ENCODE results near the gene DNAAF1. TPM values are rescaled to one million over a fixed set of nuclear protein-coding genes. Genes with fewer than 3 reads are reported as not detected.

DNAAF1 gene
- polyA plus RNA-seq, 1 of the 3 experiments (the other 2 are of a cell fraction), result 0.35 TPM

DNA sequence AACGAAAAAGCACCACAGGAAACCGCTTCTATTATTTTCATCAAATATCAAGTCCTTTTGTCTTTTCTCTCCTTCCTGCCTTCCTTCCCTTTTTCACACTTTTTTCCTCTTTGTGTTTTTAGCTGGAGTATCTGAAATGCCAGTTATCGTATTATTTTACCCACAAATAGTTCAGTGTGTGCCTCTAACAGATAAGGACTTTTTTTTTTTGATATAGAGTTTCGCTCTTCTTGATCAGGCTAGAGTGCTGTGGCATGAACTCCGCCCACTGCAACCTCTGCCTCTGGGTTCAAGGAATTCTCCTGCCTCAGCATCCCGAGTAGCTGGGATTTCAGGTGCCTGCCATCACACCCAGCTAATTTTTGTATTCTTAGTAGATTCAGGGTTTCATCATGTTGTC is 10.7 kb downstream of the DNAAF1 start:
- Histone ChIP-seq H3K4me1 (ENCODE audit: control insufficient read depth in 1 of 2, insufficient read depth in 2 of 2, low read depth in 1 of 2, low read length in 1 of 2) (peaks cover 0 to 2% of the 10 kb centered on the region in 2 experiments; a peak in 1 of 4 replicates), H3K4me3 (ENCODE audit: low read depth in 2 of 2, low read length in 1 of 2) (no peak overlapping the region), H3K27me3 (ENCODE audit: insufficient read depth) (no peaks in the 10 kb centered on the region), H4K20me1 (ENCODE audit: insufficient read depth) (no peaks in the 10 kb centered on the region), H2AFZ (ENCODE audit: low read depth) (no peak overlapping the region), H3K79me2 (ENCODE audit: insufficient read depth) (no peaks in the 10 kb centered on the region), H3K9me2 (no peaks in the 10 kb centered on the region), H3F3A (replicated peaks; ENCODE audit: insufficient read depth) (peaks cover 3% of the 10 kb centered on the region), H3K9me3 (no peaks in the 10 kb centered on the region), H3K36me3 (replicated peaks in 1 of 2; ENCODE audit: control insufficient read depth in 1 of 2, insufficient read depth in 2 of 2, low read length in 1 of 2) (no peaks in the 10 kb centered on the region), H3K27ac (ENCODE audit: low read depth in 2 of 2, low read length in 1 of 2) (no peak overlapping the region), H3K4me2 (no peak overlapping the region), H3K9ac (no peak overlapping the region)
- POLR2A ChIA-PET, result no interaction called here
- CTCF ChIA-PET, result interaction anchor here (1.2 to 2.2 kb wide), 2 partner anchors 18 to 31 kb away, joined by 4 to 6 read pairs; partner anchors contain the start of gene TAF1C
- TF ChIP-seq FOSL2 (IDR thresholded peaks at IDR 0.05; ENCODE audit: borderline replicate concordance, low read depth) (no peak), TCF12 (IDR thresholded peaks at IDR 0.05) (no peak), TEAD4 (IDR thresholded peaks at IDR 0.05; ENCODE audit: borderline replicate concordance, insufficient read depth) (no peak), FOXM1 (IDR thresholded peaks at IDR 0.05; ENCODE audit: low read depth) (no peak), RCOR1 (IDR thresholded peaks at IDR 0.05; ENCODE audit: low read length) (no peak), EZH2phosphoT487 (IDR thresholded peaks at IDR 0.05; ENCODE audit: borderline replicate concordance, low read depth) (no peak), RAD21 (IDR thresholded peaks at IDR 0.05; ENCODE audit: low read length) (no peak), MEF2A (IDR thresholded peaks at IDR 0.05; ENCODE audit: borderline replicate concordance, low read depth) (no peak)
- TF ChIP-seq, protein P1, sequence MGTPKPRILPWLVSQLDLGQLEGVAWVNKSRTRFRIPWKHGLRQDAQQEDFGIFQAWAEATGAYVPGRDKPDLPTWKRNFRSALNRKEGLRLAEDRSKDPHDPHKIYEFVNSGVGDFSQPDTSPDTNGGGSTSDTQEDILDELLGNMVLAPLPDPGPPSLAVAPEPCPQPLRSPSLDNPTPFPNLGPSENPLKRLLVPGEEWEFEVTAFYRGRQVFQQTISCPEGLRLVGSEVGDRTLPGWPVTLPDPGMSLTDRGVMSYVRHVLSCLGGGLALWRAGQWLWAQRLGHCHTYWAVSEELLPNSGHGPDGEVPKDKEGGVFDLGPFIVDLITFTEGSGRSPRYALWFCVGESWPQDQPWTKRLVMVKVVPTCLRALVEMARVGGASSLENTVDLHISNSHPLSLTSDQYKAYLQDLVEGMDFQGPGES (IDR thresholded peaks at IDR 0.05; ENCODE audit: low read depth, low read length), result no peak
- TF ChIP-seq, protein P2, sequence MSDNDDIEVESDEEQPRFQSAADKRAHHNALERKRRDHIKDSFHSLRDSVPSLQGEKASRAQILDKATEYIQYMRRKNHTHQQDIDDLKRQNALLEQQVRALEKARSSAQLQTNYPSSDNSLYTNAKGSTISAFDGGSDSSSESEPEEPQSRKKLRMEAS (IDR thresholded peaks at IDR 0.05; ENCODE audit: low read depth), result no peak
- TF ChIP-seq, protein P3, sequence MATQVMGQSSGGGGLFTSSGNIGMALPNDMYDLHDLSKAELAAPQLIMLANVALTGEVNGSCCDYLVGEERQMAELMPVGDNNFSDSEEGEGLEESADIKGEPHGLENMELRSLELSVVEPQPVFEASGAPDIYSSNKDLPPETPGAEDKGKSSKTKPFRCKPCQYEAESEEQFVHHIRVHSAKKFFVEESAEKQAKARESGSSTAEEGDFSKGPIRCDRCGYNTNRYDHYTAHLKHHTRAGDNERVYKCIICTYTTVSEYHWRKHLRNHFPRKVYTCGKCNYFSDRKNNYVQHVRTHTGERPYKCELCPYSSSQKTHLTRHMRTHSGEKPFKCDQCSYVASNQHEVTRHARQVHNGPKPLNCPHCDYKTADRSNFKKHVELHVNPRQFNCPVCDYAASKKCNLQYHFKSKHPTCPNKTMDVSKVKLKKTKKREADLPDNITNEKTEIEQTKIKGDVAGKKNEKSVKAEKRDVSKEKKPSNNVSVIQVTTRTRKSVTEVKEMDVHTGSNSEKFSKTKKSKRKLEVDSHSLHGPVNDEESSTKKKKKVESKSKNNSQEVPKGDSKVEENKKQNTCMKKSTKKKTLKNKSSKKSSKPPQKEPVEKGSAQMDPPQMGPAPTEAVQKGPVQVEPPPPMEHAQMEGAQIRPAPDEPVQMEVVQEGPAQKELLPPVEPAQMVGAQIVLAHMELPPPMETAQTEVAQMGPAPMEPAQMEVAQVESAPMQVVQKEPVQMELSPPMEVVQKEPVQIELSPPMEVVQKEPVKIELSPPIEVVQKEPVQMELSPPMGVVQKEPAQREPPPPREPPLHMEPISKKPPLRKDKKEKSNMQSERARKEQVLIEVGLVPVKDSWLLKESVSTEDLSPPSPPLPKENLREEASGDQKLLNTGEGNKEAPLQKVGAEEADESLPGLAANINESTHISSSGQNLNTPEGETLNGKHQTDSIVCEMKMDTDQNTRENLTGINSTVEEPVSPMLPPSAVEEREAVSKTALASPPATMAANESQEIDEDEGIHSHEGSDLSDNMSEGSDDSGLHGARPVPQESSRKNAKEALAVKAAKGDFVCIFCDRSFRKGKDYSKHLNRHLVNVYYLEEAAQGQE (IDR thresholded peaks at IDR 0.05; ENCODE audit: low read depth, low read length), result no peak
- DNase-seq, result no peak
- 76% methylated on average over 6 of the region's 6 CpGs for WGBS (ENCODE audit: low lambda C conversion rate)

DNA sequence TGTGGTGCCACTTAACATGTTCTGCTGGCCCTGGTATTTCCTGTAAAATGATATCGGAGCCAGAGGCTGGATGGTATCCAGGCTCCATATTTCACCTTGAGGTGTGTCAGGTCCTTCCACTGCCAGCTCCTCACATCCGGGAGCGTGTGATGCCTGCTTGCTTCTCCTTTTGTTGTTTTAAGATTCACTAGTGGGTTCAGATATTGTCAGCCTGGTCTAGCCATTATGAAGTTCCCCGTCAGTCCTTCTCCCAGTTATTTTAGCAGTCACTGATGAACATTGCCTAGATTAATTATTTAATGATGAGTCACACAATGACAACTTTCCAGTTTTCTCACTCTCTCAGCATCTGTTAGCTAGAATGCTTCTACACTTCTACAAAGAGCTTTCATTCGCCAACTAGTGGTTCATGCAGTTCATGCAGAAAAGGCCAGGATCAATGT is 11.3 kb downstream of the DNAAF1 start:
- ChIA-PET POLR2A (no interaction called here), CTCF (interaction anchor here (0.6 to 2.2 kb wide), 4 partner anchors 9 to 50 kb away, joined by 3 to 6 read pairs (median 4); partner anchors contain the start of gene TAF1C)
- Histone ChIP-seq H3K4me2 (no peak overlapping the region), H2AFZ (ENCODE audit: low read depth) (no peak overlapping the region), H3K79me2 (ENCODE audit: insufficient read depth) (no peaks in the 10 kb centered on the region), H3K36me3 (replicated peaks in 1 of 2; ENCODE audit: control insufficient read depth in 1 of 2, insufficient read depth in 2 of 2, low read length in 1 of 2) (no peaks in the 10 kb centered on the region), H3K9me3 (no peaks in the 10 kb centered on the region), H4K20me1 (ENCODE audit: insufficient read depth) (no peaks in the 10 kb centered on the region), H3K9ac (no peak overlapping the region), H3F3A (replicated peaks; ENCODE audit: insufficient read depth) (peaks cover 3% of the 10 kb centered on the region), H3K27ac (ENCODE audit: low read depth in 2 of 2, low read length in 1 of 2) (no peak overlapping the region), H3K4me1 (ENCODE audit: control insufficient read depth in 1 of 2, insufficient read depth in 2 of 2, low read depth in 1 of 2, low read length in 1 of 2) (peaks cover 0 to 2% of the 10 kb centered on the region in 2 experiments; a peak in 1 of 4 replicates), H3K9me2 (no peaks in the 10 kb centered on the region), H3K27me3 (ENCODE audit: insufficient read depth) (no peaks in the 10 kb centered on the region), H3K4me3 (ENCODE audit: low read depth in 2 of 2, low read length in 1 of 2) (no peak overlapping the region)
- DNase-seq, result no peak
- WGBS (ENCODE audit: low lambda C conversion rate), result 58% methylated on average over 5 of the region's 5 CpGs
- TF ChIP-seq, protein P2 (IDR thresholded peaks at IDR 0.05; ENCODE audit: low read depth), result no peak
- TF ChIP-seq CHD2 (IDR thresholded peaks at IDR 0.05; ENCODE audit: low read length, partially characterized antibody), result no peak
- TF ChIP-seq, protein P4, sequence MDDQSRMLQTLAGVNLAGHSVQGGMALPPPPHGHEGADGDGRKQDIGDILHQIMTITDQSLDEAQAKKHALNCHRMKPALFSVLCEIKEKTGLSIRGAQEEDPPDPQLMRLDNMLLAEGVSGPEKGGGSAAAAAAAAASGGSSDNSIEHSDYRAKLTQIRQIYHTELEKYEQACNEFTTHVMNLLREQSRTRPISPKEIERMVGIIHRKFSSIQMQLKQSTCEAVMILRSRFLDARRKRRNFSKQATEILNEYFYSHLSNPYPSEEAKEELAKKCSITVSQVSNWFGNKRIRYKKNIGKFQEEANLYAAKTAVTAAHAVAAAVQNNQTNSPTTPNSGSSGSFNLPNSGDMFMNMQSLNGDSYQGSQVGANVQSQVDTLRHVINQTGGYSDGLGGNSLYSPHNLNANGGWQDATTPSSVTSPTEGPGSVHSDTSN (IDR thresholded peaks at IDR 0.05), result no peak
- TF ChIP-seq, protein P5, sequence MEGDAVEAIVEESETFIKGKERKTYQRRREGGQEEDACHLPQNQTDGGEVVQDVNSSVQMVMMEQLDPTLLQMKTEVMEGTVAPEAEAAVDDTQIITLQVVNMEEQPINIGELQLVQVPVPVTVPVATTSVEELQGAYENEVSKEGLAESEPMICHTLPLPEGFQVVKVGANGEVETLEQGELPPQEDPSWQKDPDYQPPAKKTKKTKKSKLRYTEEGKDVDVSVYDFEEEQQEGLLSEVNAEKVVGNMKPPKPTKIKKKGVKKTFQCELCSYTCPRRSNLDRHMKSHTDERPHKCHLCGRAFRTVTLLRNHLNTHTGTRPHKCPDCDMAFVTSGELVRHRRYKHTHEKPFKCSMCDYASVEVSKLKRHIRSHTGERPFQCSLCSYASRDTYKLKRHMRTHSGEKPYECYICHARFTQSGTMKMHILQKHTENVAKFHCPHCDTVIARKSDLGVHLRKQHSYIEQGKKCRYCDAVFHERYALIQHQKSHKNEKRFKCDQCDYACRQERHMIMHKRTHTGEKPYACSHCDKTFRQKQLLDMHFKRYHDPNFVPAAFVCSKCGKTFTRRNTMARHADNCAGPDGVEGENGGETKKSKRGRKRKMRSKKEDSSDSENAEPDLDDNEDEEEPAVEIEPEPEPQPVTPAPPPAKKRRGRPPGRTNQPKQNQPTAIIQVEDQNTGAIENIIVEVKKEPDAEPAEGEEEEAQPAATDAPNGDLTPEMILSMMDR (IDR thresholded peaks at IDR 0.05), result no peak; the same call in 1 of the 2 replicates
- TF ChIP-seq SIN3A (IDR thresholded peaks at IDR 0.05; ENCODE audit: borderline replicate concordance, low read depth, low read length), result no peak
- TF ChIP-seq GATA2 (CRISPR knock-in tag; IDR thresholded peaks at IDR 0.05), result no peak
- TF ChIP-seq NRF1 (IDR thresholded peaks at IDR 0.05; ENCODE audit: low read depth, low read length), result no peak
- TF ChIP-seq FOXJ3 (CRISPR knock-in tag; IDR thresholded peaks at IDR 0.05), result no peak
- TF ChIP-seq, protein P1 (IDR thresholded peaks at IDR 0.05; ENCODE audit: low read depth, low read length), result no peak
